Sigmoid colon (tissue), 7 donors: ENCODE measurements around the gene FHDC1. TPM values are rescaled to one million over a fixed set of nuclear protein-coding genes. Genes with fewer than 3 reads are reported as not detected.

ENCODE experiments used
- DNase-seq: peaks from one replicate; pipeline ENCODE4 v3.0.0-alpha.2; 2019
- H3K27ac ChIP-seq, 4 donors: fragments of 200-600 bp; sonication (generic); one replicate each; pipeline ENCODE4 v1.5.1; 2016 to 2019; ENCODE audit warnings: mild to moderate bottlenecking in 1 of 4
- H3K27me3 ChIP-seq, 3 donors: fragments of 200-600 bp; sonication (generic); one replicate each; pipeline ENCODE4 v1.5.1; 2019; ENCODE audit warnings: mild to moderate bottlenecking in 1 of 3
- H3K36me3 ChIP-seq, 4 donors: fragments of 200-600 bp; sonication (generic); one replicate each; pipeline ENCODE4 v1.5.1; 2016 to 2019
- H3K4me1 ChIP-seq, 4 donors: fragments of 200-600 bp; sonication (generic); one replicate each; pipeline ENCODE4 v1.5.1; 2017 to 2019
- H3K4me3 ChIP-seq, 4 donors: fragments of 200-600 bp; sonication (generic); one replicate each; pipeline ENCODE4 v1.5.1; 2017 to 2019; ENCODE audit warnings: mild to moderate bottlenecking in 2 of 4, moderate library complexity in 1 of 4
- H3K9me3 ChIP-seq, 4 donors: fragments of 200-600 bp in 3 of 4; sonication (generic) in 3 of 4; one replicate each; pipeline versions ENCODE4 v1.5.1 to v1.6.1; 2013 to 2019
- EP300 ChIP-seq, 4 donors: sonication (generic); formaldehyde crosslinking; IDR thresholded peaks; one replicate each; pipeline ENCODE4 v1.6.1; 2017; ENCODE audit warnings: antibody characterized with exemption in 4 of 4
- POLR2A ChIP-seq, 2 donors: fragments of 450-650 bp; IDR thresholded peaks; one replicate each; pipeline ENCODE4 v1.6.1; 2016; ENCODE audit warnings: antibody characterized with exemption in 2 of 2, mild to moderate bottlenecking in 2 of 2, moderate library complexity in 2 of 2
- POLR2AphosphoS5 ChIP-seq, 4 donors: sonication (generic); formaldehyde crosslinking; IDR thresholded peaks; one replicate each; pipeline ENCODE4 v1.6.1; 2017; ENCODE audit warnings: antibody characterized with exemption in 4 of 4
- WGBS, 2 donors: extraction: QIAGEN DNeasy Blood & Tissue Kit; methylation state at CpG; one replicate each; pipeline ENCODE4 v1.1.7; 2013; 5-methylcytosine and 5-hydroxymethylcytosine counted together
- intact Hi-C: fragments of 100-400 bp; cut with DNase I; formaldehyde crosslinking; loops from one replicate; pipeline ENCODE4 v1.15.1; 2023
- polyA plus RNA-seq, 3 donors: library from polyadenylated mRNA; stranded (reverse); fragments of 200-250 nt; gene quantifications; one replicate each; pipeline ENCODE4 v1.2.3, GENCODE V29; 2013
- total RNA-seq, 4 donors: library from RNA; depleted of rRNA; stranded (reverse); fragments of >200 nt; gene quantifications; one replicate each; pipeline ENCODE4 v1.1.0, GENCODE V29; 2016
- TF ChIP-seq, protein P1 (sequence below), 4 experiments: fragments of 450-650 bp in 3 of 4; fragments of 200-600 bp in 1 of 4; IDR thresholded peaks; one replicate each; pipeline ENCODE4 v1.5.1; 2016 to 2019; ENCODE audit warnings: antibody characterized with exemption in 4 of 4, mild to moderate bottlenecking in 3 of 4, moderate library complexity in 2 of 4
- donor health status: healthy with polysubstance abuse.
- donor health status: Bipolar disorder and iron deficiency.
- donor health status: healthy.

Gene FHDC1
- total and polyA plus RNA-seq, 7 donors = 0.66 to 7.2 (median 2.2) TPM

DNA sequence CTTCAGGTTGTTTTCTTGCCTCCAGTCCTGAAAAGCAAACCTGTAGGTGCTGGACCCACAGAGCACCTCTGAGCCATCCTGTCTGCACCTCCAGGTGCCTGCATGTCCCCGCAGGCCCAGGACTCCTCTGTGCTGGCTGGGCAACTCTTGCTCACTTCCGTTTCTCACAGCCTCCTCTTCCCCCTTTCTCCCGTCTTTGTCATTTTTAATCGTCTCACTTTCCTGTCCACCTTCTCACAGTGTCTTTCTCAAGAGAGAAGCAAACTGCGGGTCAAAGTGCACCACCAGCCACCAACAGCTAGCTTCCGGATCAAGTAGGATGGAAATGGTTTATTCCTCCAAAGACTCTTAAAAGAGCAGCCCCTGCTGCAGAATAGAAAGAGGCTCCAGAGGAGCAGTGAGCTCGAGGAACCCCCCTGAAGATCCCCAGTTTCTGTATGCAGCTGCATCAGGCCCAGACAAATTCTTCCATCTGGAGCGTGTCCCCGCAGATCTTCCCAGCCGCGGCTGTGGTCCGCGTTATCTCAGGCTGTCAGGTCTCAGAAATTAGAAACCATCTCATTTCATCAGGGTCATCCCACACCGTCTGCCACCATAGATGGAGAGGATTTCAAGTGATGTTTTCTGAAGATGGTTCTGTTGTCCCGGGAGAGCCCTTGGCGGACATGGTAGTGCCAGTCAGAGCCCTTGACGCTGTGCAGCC lies 87.7 kb downstream of the FHDC1 start:
- no peak for DNase-seq
- Histone ChIP-seq H3K9me3 (peaks cover 0 to 5% (median 0%) of the 10 kb centered on the region in 4 donors), H3K4me3 (no peak overlapping the region), H3K4me1 (no peaks in the 10 kb centered on the region), H3K27me3 (no peaks in the 10 kb centered on the region), H3K36me3 (no peaks in the 10 kb centered on the region), H3K27ac (no peak overlapping the region)
- 70 to 79% methylated on average over 17 of the region's 17 CpGs for WGBS, 2 donors
- no peak for TF ChIP-seq EP300 (IDR thresholded peaks at IDR 0.05)
- TF ChIP-seq, protein P1, sequence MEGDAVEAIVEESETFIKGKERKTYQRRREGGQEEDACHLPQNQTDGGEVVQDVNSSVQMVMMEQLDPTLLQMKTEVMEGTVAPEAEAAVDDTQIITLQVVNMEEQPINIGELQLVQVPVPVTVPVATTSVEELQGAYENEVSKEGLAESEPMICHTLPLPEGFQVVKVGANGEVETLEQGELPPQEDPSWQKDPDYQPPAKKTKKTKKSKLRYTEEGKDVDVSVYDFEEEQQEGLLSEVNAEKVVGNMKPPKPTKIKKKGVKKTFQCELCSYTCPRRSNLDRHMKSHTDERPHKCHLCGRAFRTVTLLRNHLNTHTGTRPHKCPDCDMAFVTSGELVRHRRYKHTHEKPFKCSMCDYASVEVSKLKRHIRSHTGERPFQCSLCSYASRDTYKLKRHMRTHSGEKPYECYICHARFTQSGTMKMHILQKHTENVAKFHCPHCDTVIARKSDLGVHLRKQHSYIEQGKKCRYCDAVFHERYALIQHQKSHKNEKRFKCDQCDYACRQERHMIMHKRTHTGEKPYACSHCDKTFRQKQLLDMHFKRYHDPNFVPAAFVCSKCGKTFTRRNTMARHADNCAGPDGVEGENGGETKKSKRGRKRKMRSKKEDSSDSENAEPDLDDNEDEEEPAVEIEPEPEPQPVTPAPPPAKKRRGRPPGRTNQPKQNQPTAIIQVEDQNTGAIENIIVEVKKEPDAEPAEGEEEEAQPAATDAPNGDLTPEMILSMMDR (IDR thresholded peaks at IDR 0.05) = no peak
- TF ChIP-seq POLR2AphosphoS5 (IDR thresholded peaks at IDR 0.05) = no peak
- intact Hi-C loops = no loop called here

DNA sequence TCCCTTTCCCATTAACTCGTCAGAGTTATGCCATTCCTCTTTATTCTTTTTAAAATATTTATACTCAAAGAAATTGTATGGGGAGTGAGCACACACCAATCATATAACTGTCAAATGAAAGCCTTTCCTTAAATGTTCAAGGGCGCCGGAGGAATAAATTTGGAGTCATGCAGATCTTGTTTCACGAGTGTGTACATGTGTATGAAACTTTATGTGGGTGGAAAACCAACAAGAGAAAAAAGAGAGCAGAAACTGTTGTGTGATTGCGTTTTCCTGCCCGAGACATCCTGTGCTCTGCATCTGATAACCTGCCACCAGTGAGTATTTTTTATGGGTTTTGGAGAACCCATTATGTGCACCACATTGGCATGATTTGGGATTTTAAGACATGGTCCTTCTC lies 88.3 kb downstream of the FHDC1 start:
- DNase-seq = no peak
- intact Hi-C loops = no loop called here
- Histone ChIP-seq H3K4me3 (no peak overlapping the region), H3K4me1 (no peaks in the 10 kb centered on the region), H3K9me3 (peaks cover 0 to 9% (median 0%) of the 10 kb centered on the region in 4 donors), H3K27ac (no peak overlapping the region), H3K36me3 (no peaks in the 10 kb centered on the region), H3K27me3 (no peaks in the 10 kb centered on the region)
- TF ChIP-seq EP300 (IDR thresholded peaks at IDR 0.05) = no peak
- TF ChIP-seq POLR2AphosphoS5 (IDR thresholded peaks at IDR 0.05) = no peak
- TF ChIP-seq, protein P1 (IDR thresholded peaks at IDR 0.05) = no peak
- no peak for TF ChIP-seq POLR2A (IDR thresholded peaks at IDR 0.05)
- 76 to 85% methylated on average over 6 of the region's 6 CpGs for WGBS, 2 donors

DNA sequence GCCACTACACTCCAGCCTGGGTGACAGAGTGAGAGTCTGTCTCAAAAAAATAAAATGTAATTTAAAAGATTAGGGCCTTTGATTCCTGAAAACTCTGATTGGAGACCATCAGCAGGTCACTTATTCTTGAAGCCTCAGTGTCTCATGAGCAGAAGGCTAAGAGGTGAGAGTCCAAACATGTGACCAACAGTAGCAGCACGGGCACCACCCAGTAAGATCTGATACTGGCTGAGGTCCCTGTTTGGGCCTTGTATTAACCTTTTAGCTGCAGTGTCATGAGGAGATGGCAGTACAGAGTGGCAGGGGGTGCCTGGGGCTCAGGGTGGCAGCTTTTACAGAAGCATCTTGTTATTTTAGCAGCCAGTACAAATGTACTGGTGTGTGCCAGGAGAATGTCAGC lies 89.3 kb downstream of the FHDC1 start:
- Histone ChIP-seq H3K36me3 (no peaks in the 10 kb centered on the region), H3K9me3 (peaks cover 0 to 9% (median under 1%) of the 10 kb centered on the region in 4 donors), H3K27me3 (no peaks in the 10 kb centered on the region), H3K4me1 (no peaks in the 10 kb centered on the region), H3K27ac (no peak overlapping the region), H3K4me3 (no peak overlapping the region)
- intact Hi-C loops = no loop called here
- TF ChIP-seq POLR2A (IDR thresholded peaks at IDR 0.05) (no peak), POLR2AphosphoS5 (IDR thresholded peaks at IDR 0.05) (no peak), EP300 (IDR thresholded peaks at IDR 0.05) (no peak)
- TF ChIP-seq, protein P1 (IDR thresholded peaks at IDR 0.05) = no peak
- no peak for DNase-seq
- 10 to 58% methylated on average over 1 of the region's 1 CpG for WGBS, 2 donors

DNA sequence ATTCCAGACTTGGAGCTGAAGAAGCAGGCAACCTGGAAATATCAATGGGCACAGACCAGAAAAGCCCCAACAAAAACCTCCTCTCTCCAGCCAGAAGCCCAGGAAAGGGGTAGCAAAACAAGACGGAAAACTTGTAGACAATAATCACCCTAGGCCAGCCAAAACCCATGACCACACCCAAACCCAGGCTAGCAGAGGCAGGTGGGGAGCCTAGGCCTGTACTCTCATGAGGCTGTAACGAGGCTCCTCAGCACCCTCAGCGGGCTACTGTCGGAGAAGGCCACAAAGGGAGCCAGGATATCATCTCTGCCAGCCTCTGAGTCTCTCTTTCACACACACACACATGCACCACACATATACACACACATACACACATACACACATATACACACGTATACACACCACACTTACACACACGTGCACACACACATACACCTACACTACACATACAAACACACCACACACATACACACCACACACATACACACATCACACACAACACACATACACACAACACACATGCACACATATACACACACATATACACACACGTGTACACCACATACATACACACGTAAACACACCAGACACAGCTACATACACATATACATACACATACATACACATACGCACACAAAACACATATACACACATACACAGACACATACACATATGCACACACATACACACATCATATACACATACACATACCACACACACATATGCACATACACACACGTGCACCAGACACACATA lies 90.6 kb downstream of the FHDC1 start:
- H3K36me3 ChIP-seq = no peaks in the 10 kb centered on the region
- H3K27me3 ChIP-seq = no peaks in the 10 kb centered on the region
- TF ChIP-seq EP300 (IDR thresholded peaks at IDR 0.05) (no peak), POLR2A (IDR thresholded peaks at IDR 0.05) (no peak), POLR2AphosphoS5 (IDR thresholded peaks at IDR 0.05) (no peak)
- TF ChIP-seq, protein P1 (IDR thresholded peaks at IDR 0.05) = no peak
- H3K4me1 ChIP-seq = no peaks in the 10 kb centered on the region
- no peak overlapping the region for H3K27ac ChIP-seq
- peaks cover 0 to 9% (median 2%) of the 10 kb centered on the region in 4 donors for H3K9me3 ChIP-seq
- H3K4me3 ChIP-seq = no peak overlapping the region
- 87 to 94% methylated on average over 10 of the region's 10 CpGs for WGBS, 2 donors
- no peak for DNase-seq
- intact Hi-C loops = no loop called here
